Smooth muscle cell (in vitro differentiated cells): ENCODE measurements around the gene NOXA1. TPM values are rescaled to one million over a fixed set of nuclear protein-coding genes. Genes with fewer than 3 reads are reported as not detected.

Experiments
- DNase-seq: peaks from one replicate; lab custom pipeline; 2025; ENCODE audit not compliant: unreplicated experiment; lab: John Stamatoyannopoulos, UW
- H2AFZ ChIP-seq: fragments of 200-600 bp; sonication (generic); 2 replicates; pipeline ENCODE4 v1.6.0; 2016; ENCODE audit warnings: antibody characterized with exemption, low read depth, mild to moderate bottlenecking
- H3F3A ChIP-seq: fragments of 200-600 bp; sonication (generic); 2 replicates; pipeline ENCODE4 v1.6.0; 2017; ENCODE audit warnings: antibody characterized with exemption, low read depth
- H3K27ac ChIP-seq: fragments of 200-600 bp; sonication (generic); 2 replicates; pipeline ENCODE4 v1.5.1; 2016; ENCODE audit warnings: low read depth, mild to moderate bottlenecking
- H3K27me3 ChIP-seq: fragments of 200-600 bp; sonication (generic); 2 replicates; pipeline ENCODE4 v1.6.1; 2016; ENCODE audit warnings: low read depth, mild to moderate bottlenecking
- H3K36me3 ChIP-seq: fragments of 200-600 bp; sonication (generic); 2 replicates; pipeline ENCODE4 v1.5.1; 2016; ENCODE audit warnings: low read depth
- H3K4me1 ChIP-seq: fragments of 200-600 bp; sonication (generic); 2 replicates; pipeline ENCODE4 v1.5.1; 2016; ENCODE audit warnings: low read depth
- H3K4me2 ChIP-seq: fragments of 200-600 bp; sonication (generic); 2 replicates; pipeline ENCODE4 v1.6.0; 2016; ENCODE audit warnings: mild to moderate bottlenecking
- H3K4me3 ChIP-seq: fragments of 200-600 bp; sonication (generic); 2 replicates; pipeline ENCODE4 v1.5.1; 2016; ENCODE audit warnings: mild to moderate bottlenecking
- H3K79me2 ChIP-seq: fragments of 200-600 bp; sonication (generic); 2 replicates; pipeline ENCODE4 v1.6.0; 2016; ENCODE audit warnings: low read depth, mild to moderate bottlenecking
- H3K9ac ChIP-seq: fragments of 200-600 bp; sonication (generic); 2 replicates; pipeline ENCODE4 v1.6.0; 2016; ENCODE audit warnings: low read depth
- H3K9me3 ChIP-seq: fragments of 200-600 bp; sonication (generic); replicated peaks from 2 replicates; pipeline ENCODE4 v1.5.1; 2016; ENCODE audit warnings: low read depth
- H4K20me1 ChIP-seq: fragments of 200-600 bp; sonication (generic); 2 replicates; pipeline ENCODE4 v1.6.0; 2016; ENCODE audit warnings: low read depth
- CTCF ChIP-seq: fragments of 200-600 bp; sonication (generic); IDR thresholded peaks from 2 replicates; pipeline ENCODE4 v1.5.1; 2017; ENCODE audit warnings: borderline replicate concordance, mild to moderate bottlenecking, antibody characterized with exemption; ENCODE audit not compliant: insufficient read depth, poor library complexity, severe bottlenecking
- WGBS: methylation state at CpG from one replicate; pipeline ENCODE4 v1.1.7; 2016; ENCODE audit warnings: low lambda C conversion rate; 5-methylcytosine and 5-hydroxymethylcytosine counted together
- polyA plus RNA-seq: library from polyadenylated mRNA; unstranded; fragments of >200 nt; fragmentation: Nextera tagmentation; extraction: Ambion mirVana; gene quantifications from 2 replicates; pipeline ENCODE4 v1.2.1, GENCODE V29; 2016
- total RNA-seq: library from RNA; depleted of rRNA; stranded (reverse); fragments of >200 nt; gene quantifications from 2 replicates; pipeline ENCODE4 v1.2.3, GENCODE V29; 2014

Gene NOXA1
- total and polyA plus RNA-seq, 2 experiments from 2014 or later = 0.09 to 0.81 TPM

DNA sequence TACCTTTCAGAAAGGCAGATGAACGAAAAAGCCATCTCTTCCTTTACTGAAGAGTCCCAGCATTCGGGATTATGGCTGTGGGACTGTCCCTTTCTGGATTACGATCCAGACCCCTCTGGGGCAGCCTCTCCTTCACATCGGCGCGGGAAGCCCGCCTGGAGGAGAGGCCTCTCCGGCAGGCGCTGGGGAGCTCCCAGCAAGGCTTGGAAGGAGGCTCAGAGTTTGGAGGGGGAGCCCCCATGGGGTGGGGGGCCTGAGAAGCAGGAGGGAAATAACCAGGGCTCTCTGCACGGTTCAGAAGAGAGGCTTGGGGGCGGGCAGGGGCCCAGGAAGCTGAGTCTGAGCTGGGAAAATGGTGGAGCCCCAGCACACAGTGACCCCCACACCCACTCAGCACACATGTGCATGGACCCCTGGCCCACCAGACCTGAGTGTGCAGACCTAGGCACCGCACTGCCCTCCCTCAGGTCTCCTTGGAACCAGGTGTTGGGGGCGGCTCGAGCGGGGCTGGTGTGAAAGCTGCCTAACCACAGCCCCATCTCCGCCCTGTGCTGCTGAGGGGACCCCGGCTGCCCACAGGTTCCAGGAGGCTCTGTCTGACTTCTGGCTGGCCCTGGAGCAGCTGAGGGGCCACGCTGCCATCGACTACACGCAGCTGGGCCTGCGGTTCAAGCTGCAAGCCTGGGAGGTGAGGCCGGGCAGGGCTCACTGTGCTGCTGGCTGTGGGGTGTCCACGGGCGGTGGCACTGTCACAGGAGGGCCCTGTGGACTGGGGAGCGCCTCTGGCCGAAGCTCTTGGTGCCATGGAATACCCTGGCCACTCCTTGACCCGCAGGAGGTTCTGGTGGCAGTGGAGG is 4.5 kb downstream of the NOXA1 start:
- Histone ChIP-seq H3K79me2 (no peaks in the 10 kb centered on the region), H4K20me1 (no peaks in the 10 kb centered on the region), H3F3A (no peaks in the 10 kb centered on the region), H3K9ac (no peak overlapping the region), H3K4me2 (no peak overlapping the region), H3K4me1 (no peaks in the 10 kb centered on the region), H3K9me3 (no peaks in the 10 kb centered on the region), H3K27ac (no peak overlapping the region), H3K4me3 (no peak overlapping the region), H3K27me3 (no peaks in the 10 kb centered on the region), H2AFZ (no peak overlapping the region), H3K36me3 (no peaks in the 10 kb centered on the region)
- no peak for DNase-seq
- WGBS = 90% methylated on average over 27 of the region's 27 CpGs
- no peak for TF ChIP-seq CTCF

DNA sequence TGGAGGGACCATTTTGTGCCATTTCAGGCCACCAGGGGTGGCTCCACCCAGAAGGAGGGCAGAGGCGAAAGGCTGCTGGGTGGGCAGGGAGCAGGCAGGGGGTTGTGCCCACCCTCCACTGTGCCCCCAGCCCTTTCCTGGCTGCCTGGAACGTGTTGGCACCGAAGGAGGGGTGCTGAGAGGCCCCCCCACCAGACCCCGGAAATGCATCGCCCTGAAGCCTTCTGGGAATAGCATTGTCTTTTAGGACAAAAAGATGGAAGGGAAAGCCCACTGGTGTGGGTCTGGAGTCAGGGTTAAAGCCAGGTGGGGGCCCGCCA is 5.1 kb downstream of the NOXA1 start:
- Histone ChIP-seq H3K36me3 (no peaks in the 10 kb centered on the region), H3K4me3 (no peak overlapping the region), H3K9me3 (no peaks in the 10 kb centered on the region), H4K20me1 (no peaks in the 10 kb centered on the region), H3K4me1 (no peaks in the 10 kb centered on the region), H3K27ac (no peak overlapping the region), H3K9ac (no peak overlapping the region), H3K4me2 (no peak overlapping the region), H3K27me3 (no peaks in the 10 kb centered on the region), H3F3A (no peaks in the 10 kb centered on the region), H2AFZ (no peak overlapping the region), H3K79me2 (no peaks in the 10 kb centered on the region)
- DNase-seq = no peak
- WGBS = 94% methylated on average over 6 of the region's 6 CpGs
- no peak for TF ChIP-seq CTCF

GRCh38 chr9:137428841-137429545 is 5.8 kb downstream of the NOXA1 start:
- no peak for DNase-seq
- Histone ChIP-seq H4K20me1 (no peaks in the 10 kb centered on the region), H3K4me1 (no peaks in the 10 kb centered on the region), H3K4me3 (no peak overlapping the region), H3K79me2 (no peaks in the 10 kb centered on the region), H3K36me3 (no peaks in the 10 kb centered on the region), H3F3A (no peaks in the 10 kb centered on the region), H3K9me3 (no peaks in the 10 kb centered on the region), H3K9ac (no peak overlapping the region), H3K4me2 (no peak overlapping the region), H3K27me3 (no peaks in the 10 kb centered on the region), H3K27ac (no peak overlapping the region), H2AFZ (no peak overlapping the region)
- no peak for TF ChIP-seq CTCF
- 91% methylated on average over 23 of the region's 27 CpGs for WGBS
